Smooth muscle cell (in vitro differentiated cells): ENCODE results near the gene LIPC. TPM values are rescaled to one million over a fixed set of nuclear protein-coding genes. Genes with fewer than 3 reads are reported as not detected.

Experiments
- DNase-seq: peaks from one replicate; lab custom pipeline; 2025; ENCODE audit not compliant: unreplicated experiment; lab: John Stamatoyannopoulos, UW
- H2AFZ ChIP-seq: fragments of 200-600 bp; sonication (generic); 2 replicates; pipeline ENCODE4 v1.6.0; 2016; ENCODE audit warnings: antibody characterized with exemption, low read depth, mild to moderate bottlenecking
- H3F3A ChIP-seq: fragments of 200-600 bp; sonication (generic); 2 replicates; pipeline ENCODE4 v1.6.0; 2017; ENCODE audit warnings: antibody characterized with exemption, low read depth
- H3K27ac ChIP-seq: fragments of 200-600 bp; sonication (generic); 2 replicates; pipeline ENCODE4 v1.5.1; 2016; ENCODE audit warnings: low read depth, mild to moderate bottlenecking
- H3K27me3 ChIP-seq: fragments of 200-600 bp; sonication (generic); 2 replicates; pipeline ENCODE4 v1.6.1; 2016; ENCODE audit warnings: low read depth, mild to moderate bottlenecking
- H3K36me3 ChIP-seq: fragments of 200-600 bp; sonication (generic); 2 replicates; pipeline ENCODE4 v1.5.1; 2016; ENCODE audit warnings: low read depth
- H3K4me1 ChIP-seq: fragments of 200-600 bp; sonication (generic); 2 replicates; pipeline ENCODE4 v1.5.1; 2016; ENCODE audit warnings: low read depth
- H3K4me2 ChIP-seq: fragments of 200-600 bp; sonication (generic); 2 replicates; pipeline ENCODE4 v1.6.0; 2016; ENCODE audit warnings: mild to moderate bottlenecking
- H3K4me3 ChIP-seq: fragments of 200-600 bp; sonication (generic); 2 replicates; pipeline ENCODE4 v1.5.1; 2016; ENCODE audit warnings: mild to moderate bottlenecking
- H3K79me2 ChIP-seq: fragments of 200-600 bp; sonication (generic); 2 replicates; pipeline ENCODE4 v1.6.0; 2016; ENCODE audit warnings: low read depth, mild to moderate bottlenecking
- H3K9ac ChIP-seq: fragments of 200-600 bp; sonication (generic); 2 replicates; pipeline ENCODE4 v1.6.0; 2016; ENCODE audit warnings: low read depth
- H3K9me3 ChIP-seq: fragments of 200-600 bp; sonication (generic); replicated peaks from 2 replicates; pipeline ENCODE4 v1.5.1; 2016; ENCODE audit warnings: low read depth
- H4K20me1 ChIP-seq: fragments of 200-600 bp; sonication (generic); 2 replicates; pipeline ENCODE4 v1.6.0; 2016; ENCODE audit warnings: low read depth
- WGBS: methylation state at CpG from one replicate; pipeline ENCODE4 v1.1.7; 2016; ENCODE audit warnings: low lambda C conversion rate; 5-methylcytosine and 5-hydroxymethylcytosine counted together
- polyA plus RNA-seq: library from polyadenylated mRNA; unstranded; fragments of >200 nt; fragmentation: Nextera tagmentation; extraction: Ambion mirVana; gene quantifications from 2 replicates; pipeline ENCODE4 v1.2.1, GENCODE V29; 2016
- total RNA-seq: library from RNA; depleted of rRNA; stranded (reverse); fragments of >200 nt; gene quantifications from 2 replicates; pipeline ENCODE4 v1.2.3, GENCODE V29; 2014
- TF ChIP-seq, protein P1 (sequence below): fragments of 200-600 bp; sonication (generic); IDR thresholded peaks from 2 replicates; pipeline ENCODE4 v1.5.1; 2017; ENCODE audit warnings: borderline replicate concordance, mild to moderate bottlenecking, antibody characterized with exemption; ENCODE audit not compliant: insufficient read depth, poor library complexity, severe bottlenecking

LIPC gene
- total and polyA plus RNA-seq, 2 experiments from 2014 or later, result not detected

DNA sequence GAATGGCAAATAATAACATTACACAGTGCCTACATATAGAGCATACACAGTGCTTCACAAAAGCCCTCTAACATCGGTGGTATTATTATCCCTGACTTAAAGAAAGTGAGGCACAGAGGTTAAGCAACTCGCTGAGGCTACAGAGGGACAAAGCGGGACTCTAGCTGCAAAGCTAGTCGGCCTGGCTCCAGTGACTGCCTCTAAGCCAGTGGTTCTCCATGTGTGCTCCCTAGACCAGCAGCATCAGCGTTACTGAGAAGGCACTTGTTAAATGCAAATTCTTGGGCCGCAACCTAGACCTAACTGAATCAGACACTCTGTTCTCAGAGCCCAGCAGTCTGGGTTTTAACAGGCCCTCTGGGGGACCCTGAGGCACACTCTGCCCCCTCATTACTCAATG lies 33.1 kb upstream of the LIPC start:
- Histone ChIP-seq H3K79me2 (no peaks in the 10 kb centered on the region), H3K27ac (peak overlapping the region; percentile 92), H3F3A (peaks cover 5% of the 10 kb centered on the region), H3K4me1 (peaks cover 18% of the 10 kb centered on the region), H3K4me3 (no peak overlapping the region), H3K9me3 (no peaks in the 10 kb centered on the region), H3K27me3 (no peaks in the 10 kb centered on the region), H4K20me1 (no peaks in the 10 kb centered on the region), H3K36me3 (no peaks in the 10 kb centered on the region), H3K4me2 (no peak overlapping the region), H2AFZ (no peak overlapping the region), H3K9ac (no peak overlapping the region)
- TF ChIP-seq, protein P1, sequence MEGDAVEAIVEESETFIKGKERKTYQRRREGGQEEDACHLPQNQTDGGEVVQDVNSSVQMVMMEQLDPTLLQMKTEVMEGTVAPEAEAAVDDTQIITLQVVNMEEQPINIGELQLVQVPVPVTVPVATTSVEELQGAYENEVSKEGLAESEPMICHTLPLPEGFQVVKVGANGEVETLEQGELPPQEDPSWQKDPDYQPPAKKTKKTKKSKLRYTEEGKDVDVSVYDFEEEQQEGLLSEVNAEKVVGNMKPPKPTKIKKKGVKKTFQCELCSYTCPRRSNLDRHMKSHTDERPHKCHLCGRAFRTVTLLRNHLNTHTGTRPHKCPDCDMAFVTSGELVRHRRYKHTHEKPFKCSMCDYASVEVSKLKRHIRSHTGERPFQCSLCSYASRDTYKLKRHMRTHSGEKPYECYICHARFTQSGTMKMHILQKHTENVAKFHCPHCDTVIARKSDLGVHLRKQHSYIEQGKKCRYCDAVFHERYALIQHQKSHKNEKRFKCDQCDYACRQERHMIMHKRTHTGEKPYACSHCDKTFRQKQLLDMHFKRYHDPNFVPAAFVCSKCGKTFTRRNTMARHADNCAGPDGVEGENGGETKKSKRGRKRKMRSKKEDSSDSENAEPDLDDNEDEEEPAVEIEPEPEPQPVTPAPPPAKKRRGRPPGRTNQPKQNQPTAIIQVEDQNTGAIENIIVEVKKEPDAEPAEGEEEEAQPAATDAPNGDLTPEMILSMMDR, result no peak
- 74% methylated on average over 6 of the region's 6 CpGs for WGBS
- no peak for DNase-seq

DNA sequence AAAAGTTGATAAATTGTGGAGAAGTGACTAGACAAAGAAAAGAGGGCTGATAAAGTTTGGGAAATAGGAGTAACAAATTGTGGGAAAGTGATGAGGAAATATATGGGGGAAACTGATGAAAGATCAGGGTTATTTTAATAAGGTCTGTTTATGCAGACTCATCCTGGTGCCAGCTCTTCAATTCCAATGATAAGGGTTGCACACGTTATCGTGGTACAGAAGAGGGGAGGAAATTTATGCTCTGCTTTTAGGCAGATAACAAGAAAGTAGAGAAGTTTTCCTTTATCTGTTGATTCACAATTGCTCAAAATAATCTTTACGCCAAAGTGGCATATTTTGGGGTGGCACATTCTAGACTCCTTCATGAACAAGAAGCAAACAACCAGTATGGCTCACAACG lies 32.1 kb upstream of the LIPC start:
- DNase-seq, result no peak
- Histone ChIP-seq H3K36me3 (no peaks in the 10 kb centered on the region), H3K27me3 (no peaks in the 10 kb centered on the region), H3K4me3 (no peak overlapping the region), H3K4me2 (no peak overlapping the region), H3K4me1 (peaks cover 16% of the 10 kb centered on the region), H3K27ac (no peak overlapping the region), H3K79me2 (no peaks in the 10 kb centered on the region), H3K9ac (no peak overlapping the region), H3F3A (peaks cover 5% of the 10 kb centered on the region), H4K20me1 (no peaks in the 10 kb centered on the region), H2AFZ (no peak overlapping the region), H3K9me3 (no peaks in the 10 kb centered on the region)
- TF ChIP-seq, protein P1, result no peak
- 73% methylated on average over 4 of the region's 4 CpGs for WGBS

DNA sequence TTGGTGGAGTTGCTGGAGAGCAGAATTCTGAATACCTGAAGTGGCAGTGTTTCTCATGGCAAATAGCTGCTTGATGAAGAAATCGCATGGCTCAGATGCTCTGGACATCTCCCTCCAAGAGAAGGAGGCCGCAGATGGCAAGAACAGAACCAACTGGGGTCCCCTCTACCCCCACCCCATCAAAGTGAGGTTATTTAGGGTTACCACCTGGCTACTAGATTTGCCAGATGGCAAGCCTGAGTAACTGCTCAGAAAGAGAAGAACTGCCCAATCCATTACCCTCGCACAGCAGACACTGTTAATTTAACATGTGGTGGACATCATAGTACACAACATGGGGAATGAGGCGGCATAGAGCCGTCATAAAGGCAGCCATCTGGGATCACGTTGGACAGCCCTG lies 30.5 kb upstream of the LIPC start:
- DNase-seq, result no peak
- Histone ChIP-seq H3K27me3 (no peaks in the 10 kb centered on the region), H4K20me1 (no peaks in the 10 kb centered on the region), H3F3A (no peaks in the 10 kb centered on the region), H3K4me3 (no peak overlapping the region), H3K9ac (no peak overlapping the region), H3K79me2 (no peaks in the 10 kb centered on the region), H3K36me3 (no peaks in the 10 kb centered on the region), H3K9me3 (no peaks in the 10 kb centered on the region), H3K4me2 (no peak overlapping the region), H2AFZ (no peak overlapping the region), H3K27ac (no peak overlapping the region), H3K4me1 (peaks cover 7% of the 10 kb centered on the region)
- 81% methylated on average over 6 of the region's 6 CpGs for WGBS
- TF ChIP-seq, protein P1, result no peak

DNA sequence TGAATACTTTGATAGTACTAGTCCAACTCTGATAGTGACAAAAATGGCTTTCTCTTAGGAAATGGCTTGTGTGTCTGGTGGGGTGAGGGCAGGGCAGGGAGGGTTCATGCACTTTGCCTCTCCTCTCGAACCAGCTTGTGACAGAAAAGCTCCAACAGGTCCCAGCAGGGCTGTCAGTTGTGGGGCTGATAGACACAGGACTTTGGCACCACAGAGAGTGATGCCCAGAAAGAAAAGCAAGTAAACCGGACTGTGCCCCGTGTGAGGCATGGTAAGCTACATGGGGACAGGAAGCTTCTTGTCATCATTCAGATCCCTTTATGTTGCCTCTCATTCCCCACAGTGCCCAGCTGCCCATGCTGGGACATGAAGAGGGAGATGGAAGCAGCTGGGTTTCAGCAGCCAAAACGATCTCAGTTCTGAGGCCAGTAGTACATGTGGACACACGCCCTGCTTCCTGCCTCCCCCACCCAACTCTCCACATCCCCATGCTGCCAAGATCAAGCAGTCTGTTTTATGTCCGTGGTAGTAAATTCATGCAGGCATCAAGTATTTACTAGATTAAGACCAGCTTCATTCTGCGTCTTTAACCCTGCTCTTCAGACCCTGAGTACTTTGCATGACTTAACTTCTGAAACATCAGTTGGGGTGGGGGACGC lies 29.7 kb upstream of the LIPC start:
- no peak for DNase-seq
- no peak overlapping the region for H3K9ac ChIP-seq
- H3K9me3 ChIP-seq, result no peaks in the 10 kb centered on the region
- peak overlapping the region; percentile 10 for H2AFZ ChIP-seq
- H3K4me2 ChIP-seq, result no peak overlapping the region
- no peak overlapping the region for H3K27ac ChIP-seq
- no peak overlapping the region for H3K4me3 ChIP-seq
- H3K27me3 ChIP-seq, result no peaks in the 10 kb centered on the region
- no peaks in the 10 kb centered on the region for H3F3A ChIP-seq
- H3K36me3 ChIP-seq, result no peaks in the 10 kb centered on the region
- H3K4me1 ChIP-seq, result peaks cover 4% of the 10 kb centered on the region
- H3K79me2 ChIP-seq, result no peaks in the 10 kb centered on the region
- TF ChIP-seq, protein P1, result no peak
- WGBS, result 51% methylated on average over 8 of the region's 8 CpGs
- no peaks in the 10 kb centered on the region for H4K20me1 ChIP-seq
